T-helper 2 cell treated with Interferon-gamma antibody and Interleukin-4, amounts not matched to agents 5 μg/mL and 100 μg/mL, for 36 hours (primary cell): ENCODE data around the gene LPIN1.

Source experiments
- DNase-seq: peaks from one replicate; pipeline ENCODE4 v3.0.0; 2021; ENCODE audit warnings: low spot score
- H3K27ac Mint-ChIP-seq: one replicate; pipeline ENCODE4 v1.8.0; 2021; ENCODE audit warnings: mild to moderate bottlenecking, mixed read lengths
- H3K27me3 Mint-ChIP-seq: one replicate; pipeline ENCODE4 v1.8.0; 2021; ENCODE audit warnings: low read depth, mixed read lengths
- H3K36me3 Mint-ChIP-seq: one replicate; pipeline ENCODE4 v1.8.0; 2021; ENCODE audit warnings: low read depth, mixed read lengths
- H3K4me1 Mint-ChIP-seq: one replicate; pipeline ENCODE4 v1.8.0; 2021; ENCODE audit warnings: low read depth, mixed read lengths
- H3K4me3 Mint-ChIP-seq: one replicate; pipeline ENCODE4 v1.8.0; 2022; ENCODE audit warnings: mild to moderate bottlenecking, moderate library complexity, mixed read lengths
- H3K9me3 Mint-ChIP-seq: one replicate; pipeline ENCODE4 v1.8.0; 2021; ENCODE audit warnings: mixed read lengths

Gene LPIN1, protein sequence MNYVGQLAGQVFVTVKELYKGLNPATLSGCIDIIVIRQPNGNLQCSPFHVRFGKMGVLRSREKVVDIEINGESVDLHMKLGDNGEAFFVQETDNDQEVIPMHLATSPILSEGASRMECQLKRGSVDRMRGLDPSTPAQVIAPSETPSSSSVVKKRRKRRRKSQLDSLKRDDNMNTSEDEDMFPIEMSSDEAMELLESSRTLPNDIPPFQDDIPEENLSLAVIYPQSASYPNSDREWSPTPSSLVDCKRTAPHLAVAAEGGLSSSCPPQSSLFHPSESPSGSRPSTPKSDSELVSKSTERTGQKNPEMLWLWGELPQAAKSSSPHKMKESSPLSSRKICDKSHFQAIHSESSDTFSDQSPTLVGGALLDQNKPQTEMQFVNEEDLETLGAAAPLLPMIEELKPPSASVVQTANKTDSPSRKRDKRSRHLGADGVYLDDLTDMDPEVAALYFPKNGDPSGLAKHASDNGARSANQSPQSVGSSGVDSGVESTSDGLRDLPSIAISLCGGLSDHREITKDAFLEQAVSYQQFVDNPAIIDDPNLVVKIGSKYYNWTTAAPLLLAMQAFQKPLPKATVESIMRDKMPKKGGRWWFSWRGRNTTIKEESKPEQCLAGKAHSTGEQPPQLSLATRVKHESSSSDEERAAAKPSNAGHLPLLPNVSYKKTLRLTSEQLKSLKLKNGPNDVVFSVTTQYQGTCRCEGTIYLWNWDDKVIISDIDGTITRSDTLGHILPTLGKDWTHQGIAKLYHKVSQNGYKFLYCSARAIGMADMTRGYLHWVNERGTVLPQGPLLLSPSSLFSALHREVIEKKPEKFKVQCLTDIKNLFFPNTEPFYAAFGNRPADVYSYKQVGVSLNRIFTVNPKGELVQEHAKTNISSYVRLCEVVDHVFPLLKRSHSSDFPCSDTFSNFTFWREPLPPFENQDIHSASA

DNA sequence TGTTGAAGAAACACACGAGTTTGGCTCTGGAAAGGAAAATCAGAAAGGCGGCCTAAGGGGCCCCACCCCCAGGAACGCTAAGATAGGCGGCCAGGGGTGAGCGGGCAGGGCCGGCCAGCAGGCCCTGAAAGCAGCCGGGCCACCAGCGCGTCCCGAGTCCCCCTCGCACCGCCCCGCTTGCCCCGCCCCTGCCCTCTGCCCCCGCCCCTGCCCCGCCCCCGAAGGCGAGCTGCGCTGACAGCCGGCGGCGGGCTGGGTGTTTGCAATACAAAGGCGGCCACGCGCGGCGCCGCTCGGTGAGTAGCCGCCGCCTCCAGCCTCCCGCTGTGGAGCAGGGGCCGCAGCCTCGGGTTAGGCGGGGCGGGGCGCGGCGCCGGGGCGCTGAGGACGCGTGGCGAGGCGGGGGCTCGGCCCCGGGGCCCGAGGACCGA is at the start of gene LPIN1:
Gene LPIN1 (plus strand): TSS at position 257 of the 431 bp plus-strand sequence. CDS start 18,910 bp downstream, outside the sequence.
- peak within 1 kb of the TSS; percentile 93 for H3K4me3 Mint-ChIP-seq
- no peaks in the 10 kb centered on the region for H3K27me3 Mint-ChIP-seq
- no peaks in the 10 kb centered on the region for H3K36me3 Mint-ChIP-seq
- peak; percentile 86 for DNase-seq
- H3K4me1 Mint-ChIP-seq = peaks cover 66% of the 10 kb centered on the region
- no peaks in the 10 kb centered on the region for H3K9me3 Mint-ChIP-seq
- H3K27ac Mint-ChIP-seq = peak within 1 kb of the TSS; percentile 81

DNA sequence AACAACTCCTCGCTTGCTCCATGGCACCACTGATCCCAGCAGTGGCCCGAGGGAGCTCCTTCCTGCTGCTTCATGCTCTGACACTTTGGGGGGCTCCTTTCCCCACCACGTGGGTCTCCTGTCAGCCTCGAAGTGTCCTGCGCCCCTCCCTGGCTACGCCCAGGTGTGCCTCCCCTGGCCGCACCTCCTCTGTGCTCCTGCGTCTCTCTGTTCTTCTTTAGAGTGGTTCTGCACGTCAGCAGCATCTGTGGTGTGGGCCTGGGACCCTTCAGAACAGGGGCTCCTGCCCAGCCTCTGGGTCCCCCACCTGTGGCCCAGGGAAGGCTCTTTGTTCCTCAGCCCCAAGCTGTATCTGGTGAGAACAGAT is 49.7 kb upstream of the LPIN1 start:
- Mint-ChIP-seq H3K9me3 (no peaks in the 10 kb centered on the region), H3K27ac (no peak overlapping the region), H3K27me3 (peaks cover 4% of the 10 kb centered on the region), H3K36me3 (no peaks in the 10 kb centered on the region), H3K4me3 (no peak overlapping the region), H3K4me1 (peaks cover 2% of the 10 kb centered on the region)
- DNase-seq = no peak

DNA sequence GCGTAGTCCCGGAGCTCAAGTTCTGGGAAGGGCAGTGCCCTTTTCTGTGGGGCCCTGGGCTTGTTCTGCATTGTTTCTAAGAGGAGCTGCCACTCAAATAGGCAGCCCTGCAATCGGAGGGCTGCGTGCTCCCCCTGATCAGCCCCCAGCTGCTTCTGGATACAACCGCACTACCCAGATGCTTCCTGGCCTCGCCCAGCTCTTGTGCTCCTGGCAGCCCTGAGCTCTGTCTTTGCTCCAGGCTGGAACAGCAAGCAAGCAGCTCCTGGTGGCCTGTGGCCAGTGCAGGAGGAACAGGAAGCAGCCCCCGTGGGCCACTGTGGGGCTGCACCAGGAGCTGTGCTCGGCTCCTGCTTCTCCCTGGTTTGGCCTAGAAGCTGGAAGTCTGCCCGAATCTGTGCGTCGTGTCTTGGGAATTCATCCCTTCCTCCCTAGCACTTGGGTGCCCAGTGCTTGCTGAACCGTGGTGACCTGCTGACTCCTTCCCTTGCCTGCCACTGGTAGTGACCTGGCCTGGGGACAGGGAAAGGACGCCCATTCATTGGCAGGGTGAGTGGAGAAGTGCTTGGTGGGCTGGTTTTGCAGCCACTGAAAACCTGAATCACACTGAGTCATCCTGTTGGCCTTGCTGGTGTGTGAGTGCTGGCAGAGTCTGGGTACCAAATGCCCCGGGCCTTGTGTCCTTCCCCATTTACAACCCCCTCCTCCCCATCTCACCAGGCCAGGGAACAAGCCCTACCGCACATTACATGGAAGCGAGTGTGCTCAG is 49.1 kb upstream of the LPIN1 start:
- no peak for DNase-seq
- Mint-ChIP-seq H3K27ac (no peak overlapping the region), H3K4me1 (peaks cover 2% of the 10 kb centered on the region), H3K27me3 (peaks cover 4% of the 10 kb centered on the region), H3K9me3 (no peaks in the 10 kb centered on the region), H3K36me3 (no peaks in the 10 kb centered on the region), H3K4me3 (no peak overlapping the region)

DNA sequence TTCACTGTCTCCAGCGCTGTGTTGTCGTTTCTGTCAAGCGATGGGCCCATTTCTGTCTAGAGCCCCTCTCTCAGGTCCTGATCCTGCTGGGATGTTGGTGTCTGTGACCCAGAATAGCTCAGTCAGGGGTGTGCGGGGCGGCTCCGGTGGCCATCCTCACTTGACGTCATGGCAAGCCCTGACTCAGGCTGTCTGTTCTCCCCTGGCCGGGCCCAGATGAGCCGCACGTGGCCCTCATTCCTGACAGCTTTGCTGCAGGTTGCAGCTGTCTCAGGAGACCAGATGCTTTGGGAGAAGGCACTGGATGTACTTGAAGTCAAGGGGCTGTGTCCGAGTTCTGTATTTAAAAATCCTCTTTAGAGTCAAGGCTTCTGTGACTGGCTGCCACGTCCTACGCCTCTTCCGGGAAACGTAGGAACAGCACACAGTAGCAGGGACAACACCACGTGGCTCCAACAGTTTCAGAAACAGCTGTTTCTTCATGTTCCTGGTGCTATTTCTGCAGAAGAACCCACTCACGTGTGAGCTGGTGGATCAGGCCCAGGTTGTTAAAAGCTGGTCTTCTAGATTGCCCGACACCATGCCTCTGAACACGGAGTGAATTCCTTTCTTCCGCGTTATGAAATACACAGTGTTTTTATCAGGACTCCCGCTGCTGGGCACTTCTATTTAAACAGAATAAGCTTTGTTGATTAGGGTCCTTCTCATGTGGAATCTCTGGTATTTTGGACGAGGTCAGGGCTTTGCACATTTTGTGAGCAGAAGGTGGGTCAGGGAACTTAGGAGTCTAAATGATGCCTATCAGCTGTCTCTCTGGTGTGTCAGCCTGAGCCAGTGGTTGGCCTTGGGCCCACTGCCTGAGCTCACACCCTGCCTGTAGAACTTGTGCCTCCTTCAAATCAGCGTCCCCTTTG is 48.2 kb upstream of the LPIN1 start:
- no peaks in the 10 kb centered on the region for H3K36me3 Mint-ChIP-seq
- no peaks in the 10 kb centered on the region for H3K9me3 Mint-ChIP-seq
- no peaks in the 10 kb centered on the region for H3K4me1 Mint-ChIP-seq
- peaks cover 4% of the 10 kb centered on the region for H3K27me3 Mint-ChIP-seq
- H3K4me3 Mint-ChIP-seq = no peak overlapping the region
- DNase-seq = no peak
- H3K27ac Mint-ChIP-seq = no peak overlapping the region

DNA sequence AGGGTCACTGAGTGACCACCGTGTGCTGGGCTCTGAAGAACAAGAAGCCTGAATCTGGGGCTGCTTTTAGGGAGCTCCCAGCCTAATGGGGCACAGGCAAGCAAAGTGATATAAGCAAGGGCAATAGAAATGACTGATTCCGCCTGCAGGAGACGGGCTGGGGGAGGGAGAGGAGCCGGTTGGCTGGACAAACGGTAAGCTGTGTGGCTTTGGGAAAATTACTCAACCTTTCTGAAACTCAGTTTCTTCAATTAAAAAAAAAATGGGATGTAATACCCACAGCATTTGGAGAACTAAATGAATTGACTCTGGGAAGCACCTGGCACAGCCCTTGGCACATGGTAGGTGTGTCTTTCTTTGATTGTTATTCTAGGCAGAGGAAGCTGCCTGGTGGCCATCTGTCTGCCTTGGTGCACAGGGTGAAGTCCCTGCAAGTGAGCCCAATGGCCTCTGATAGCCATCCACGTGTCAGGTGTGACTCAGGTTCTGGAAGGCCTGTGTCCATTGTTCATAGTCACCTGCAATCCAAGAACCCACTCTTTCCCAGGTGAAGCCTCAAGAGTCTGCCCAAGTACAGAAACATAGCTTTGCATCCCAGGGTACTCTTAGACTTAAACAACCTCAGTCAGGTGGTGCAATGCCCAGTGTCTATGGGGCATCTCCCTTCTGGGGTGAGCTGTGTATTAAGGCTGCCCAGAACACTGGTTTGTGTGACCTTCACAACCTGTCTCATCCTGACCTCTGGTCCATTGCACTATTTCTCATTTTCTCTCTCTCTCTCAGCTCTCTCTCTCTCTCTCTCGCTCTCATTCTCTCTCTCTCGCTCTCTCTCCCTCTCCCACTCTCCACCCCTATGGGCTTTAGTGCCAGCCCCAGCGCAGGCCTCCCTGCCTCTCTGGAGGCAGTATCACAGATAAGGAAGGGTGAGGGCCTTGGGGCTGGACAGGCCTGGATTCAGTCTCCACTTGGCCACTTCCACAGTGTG is 46.5 kb upstream of the LPIN1 start:
- Mint-ChIP-seq H3K9me3 (no peaks in the 10 kb centered on the region), H3K27ac (no peak overlapping the region), H3K4me3 (no peak overlapping the region), H3K4me1 (no peaks in the 10 kb centered on the region), H3K36me3 (no peaks in the 10 kb centered on the region), H3K27me3 (peaks cover 4% of the 10 kb centered on the region)
- DNase-seq = no peak

DNA sequence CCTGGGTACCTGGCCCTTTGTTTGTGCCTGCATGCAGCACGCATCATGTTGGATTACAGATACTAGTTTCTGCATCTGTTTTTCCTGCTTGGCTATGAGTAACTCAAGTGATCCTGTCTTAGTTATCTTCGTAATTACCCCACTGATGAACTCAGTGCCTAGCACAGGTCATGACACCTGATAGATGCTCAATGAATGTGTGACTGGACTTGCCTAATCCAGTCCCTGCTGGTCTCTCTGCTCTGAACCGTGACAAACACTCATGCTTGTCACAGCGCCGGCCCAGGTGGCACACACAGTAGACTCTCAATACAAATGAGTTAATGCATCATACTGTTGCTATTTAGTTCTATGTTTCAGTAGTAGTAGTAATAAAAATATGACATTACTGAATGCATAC is 45.2 kb upstream of the LPIN1 start:
- Mint-ChIP-seq H3K9me3 (peaks cover 4% of the 10 kb centered on the region), H3K27me3 (peaks cover 6% of the 10 kb centered on the region), H3K36me3 (no peaks in the 10 kb centered on the region), H3K4me1 (no peaks in the 10 kb centered on the region), H3K27ac (no peak overlapping the region), H3K4me3 (no peak overlapping the region)
- no peak for DNase-seq

DNA sequence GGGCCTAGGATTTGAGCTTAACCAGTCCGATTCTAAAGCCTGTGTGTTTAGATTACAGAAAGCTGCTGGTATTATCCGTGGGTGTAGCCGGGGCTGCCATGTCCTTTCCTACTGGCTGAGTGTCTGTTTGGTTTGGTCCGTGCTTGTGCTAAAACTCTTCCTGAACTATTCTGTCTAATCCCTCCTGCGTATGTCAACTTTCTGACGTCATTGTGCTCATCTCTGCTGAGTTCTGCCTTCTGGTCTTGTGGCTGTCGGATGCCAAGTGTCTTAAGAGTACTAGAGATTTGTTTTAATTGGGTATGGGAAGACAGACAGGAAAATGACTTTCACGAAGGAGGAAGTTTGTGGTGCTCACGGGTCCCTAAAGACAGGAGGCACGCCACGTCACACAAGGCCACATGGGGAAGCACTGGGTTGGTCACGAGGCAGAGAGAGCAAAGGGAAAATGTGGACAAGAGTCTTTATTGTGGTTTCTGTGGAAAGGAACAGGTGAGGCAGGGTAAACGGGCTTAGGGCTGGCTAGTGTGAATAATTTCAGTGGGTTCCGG is 44.6 kb upstream of the LPIN1 start:
- Mint-ChIP-seq H3K27me3 (peaks cover 4% of the 10 kb centered on the region), H3K4me1 (no peaks in the 10 kb centered on the region)

DNA sequence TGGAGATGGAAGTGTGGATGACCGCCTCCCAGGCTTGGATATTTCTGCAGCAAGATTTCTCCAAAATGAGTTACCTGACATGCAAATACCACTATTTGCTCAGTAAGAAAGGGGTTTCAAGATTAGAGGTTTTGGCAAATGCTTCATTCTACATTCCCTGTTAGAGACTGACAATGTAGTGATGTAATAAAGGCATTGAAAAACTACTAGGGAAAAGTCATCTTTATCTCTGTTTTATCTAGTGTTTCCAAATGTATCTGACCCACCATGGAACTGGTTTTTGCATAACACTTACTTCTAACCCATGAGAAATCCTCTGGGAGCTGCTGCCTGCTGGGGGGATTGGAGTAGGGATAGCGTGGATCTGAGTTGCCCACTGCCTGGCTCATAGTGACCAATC is 43.5 kb upstream of the LPIN1 start:
- no peaks in the 10 kb centered on the region for H3K36me3 Mint-ChIP-seq
- no peak overlapping the region for H3K4me3 Mint-ChIP-seq
- peaks cover 4% of the 10 kb centered on the region for H3K9me3 Mint-ChIP-seq
- no peaks in the 10 kb centered on the region for H3K4me1 Mint-ChIP-seq
- no peak overlapping the region for H3K27ac Mint-ChIP-seq
- peaks cover 4% of the 10 kb centered on the region for H3K27me3 Mint-ChIP-seq
- no peak for DNase-seq

More for the DNA sequence above, 44.6 kb upstream of the LPIN1 start:
- Mint-ChIP-seq H3K36me3 (no peaks in the 10 kb centered on the region), H3K27ac (no peak overlapping the region), H3K4me3 (no peak overlapping the region), H3K9me3 (peaks cover 4% of the 10 kb centered on the region)
- DNase-seq = no peak

DNA sequence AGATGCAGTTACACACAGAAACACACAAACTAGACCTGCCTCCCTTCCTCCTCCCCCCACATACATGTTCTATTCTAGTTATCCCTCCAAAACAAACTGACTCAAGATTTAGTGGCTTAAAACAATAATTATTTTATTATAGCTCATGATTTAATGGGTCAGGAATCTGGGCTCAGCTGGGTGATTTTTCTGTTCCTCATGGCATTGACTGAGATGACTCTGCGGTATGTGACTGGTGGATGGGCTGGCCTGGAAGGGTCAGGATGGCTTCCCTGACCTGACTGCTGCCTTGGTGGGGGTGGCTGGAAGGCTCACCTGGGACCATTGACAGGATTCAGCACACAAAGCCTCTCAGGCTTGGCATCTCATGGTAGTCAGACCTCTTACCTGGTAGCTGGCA is 42.7 kb upstream of the LPIN1 start:
- H3K36me3 Mint-ChIP-seq = no peaks in the 10 kb centered on the region
- no peak for DNase-seq
- H3K27ac Mint-ChIP-seq = no peak overlapping the region
- H3K4me1 Mint-ChIP-seq = no peaks in the 10 kb centered on the region
- no peak overlapping the region for H3K4me3 Mint-ChIP-seq
- peaks cover 4% of the 10 kb centered on the region for H3K9me3 Mint-ChIP-seq
- H3K27me3 Mint-ChIP-seq = peaks cover 4% of the 10 kb centered on the region

DNA sequence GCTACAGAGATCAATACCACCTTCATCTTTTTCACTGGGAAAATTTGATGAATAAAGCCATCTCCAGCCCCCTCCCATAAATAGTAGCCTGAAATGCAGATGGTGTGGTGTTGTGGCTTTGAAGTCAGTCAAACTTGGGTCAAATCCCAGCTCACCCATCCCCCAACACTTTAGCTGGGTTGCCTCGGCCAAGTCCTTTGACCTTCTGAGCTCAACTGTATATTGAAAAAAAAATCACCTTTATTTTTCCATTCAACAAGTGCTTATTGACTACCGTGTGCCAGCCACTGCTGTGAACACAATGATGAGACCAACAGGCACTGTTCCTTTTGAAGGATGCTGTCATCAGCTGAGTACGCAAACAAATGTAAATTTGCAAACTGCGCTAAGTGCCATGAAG is 41.4 kb upstream of the LPIN1 start:
- H3K9me3 Mint-ChIP-seq = peaks cover 4% of the 10 kb centered on the region
- no peak for DNase-seq
- H3K4me3 Mint-ChIP-seq = no peak overlapping the region
- no peaks in the 10 kb centered on the region for H3K4me1 Mint-ChIP-seq
- H3K27me3 Mint-ChIP-seq = peaks cover 7% of the 10 kb centered on the region
- H3K36me3 Mint-ChIP-seq = no peaks in the 10 kb centered on the region
- H3K27ac Mint-ChIP-seq = no peak overlapping the region

DNA sequence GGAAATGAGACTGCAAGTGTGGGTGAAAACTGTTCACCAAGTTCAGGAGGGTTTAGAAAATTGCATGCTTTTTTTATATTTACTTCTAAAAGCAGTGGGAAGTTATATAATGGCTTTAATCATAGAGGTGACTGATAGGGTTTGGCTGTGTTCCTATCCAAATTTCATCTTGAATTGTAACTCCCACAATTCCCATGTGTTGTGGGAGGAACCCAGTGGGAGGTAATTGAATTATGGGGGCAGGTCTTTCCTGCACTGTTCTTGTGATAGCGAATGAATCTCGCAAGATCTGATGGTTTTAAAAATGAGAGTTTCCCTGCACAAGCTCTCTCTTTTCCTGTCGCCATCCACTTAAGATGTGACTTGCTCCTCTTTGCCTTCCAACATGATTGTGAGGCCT is 40.7 kb upstream of the LPIN1 start:
- no peaks in the 10 kb centered on the region for H3K4me1 Mint-ChIP-seq
- peaks cover 8% of the 10 kb centered on the region for H3K27me3 Mint-ChIP-seq
- H3K27ac Mint-ChIP-seq = no peak overlapping the region
- H3K36me3 Mint-ChIP-seq = no peaks in the 10 kb centered on the region
- DNase-seq = no peak
- peaks cover 4% of the 10 kb centered on the region for H3K9me3 Mint-ChIP-seq
- H3K4me3 Mint-ChIP-seq = no peak overlapping the region

DNA sequence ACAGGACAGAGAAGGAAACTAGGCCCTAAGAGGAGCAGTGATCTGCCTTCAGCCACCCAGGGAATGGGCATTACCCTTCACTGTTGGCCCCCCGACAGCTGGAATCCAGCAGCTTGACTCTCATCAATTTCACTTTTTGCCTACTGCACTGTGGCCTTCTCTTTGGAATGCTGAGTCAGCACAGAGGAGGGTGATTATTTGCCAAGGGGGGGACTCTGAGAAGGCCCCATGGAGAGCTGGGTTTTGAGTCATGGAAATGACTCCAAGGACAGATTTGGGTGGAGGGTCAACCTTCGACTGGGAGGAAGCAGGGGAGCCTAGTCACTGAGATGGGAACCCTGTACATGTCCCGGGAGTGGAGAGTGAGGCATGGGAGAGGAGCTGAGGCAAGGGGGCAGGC is 38.3 kb upstream of the LPIN1 start:
- Mint-ChIP-seq H3K9me3 (peaks cover 4% of the 10 kb centered on the region), H3K27ac (no peak overlapping the region), H3K36me3 (no peaks in the 10 kb centered on the region), H3K4me3 (no peak overlapping the region), H3K27me3 (peaks cover 13% of the 10 kb centered on the region), H3K4me1 (no peaks in the 10 kb centered on the region)
- DNase-seq = no peak
